Epithelial cell of esophagus (primary cell): ENCODE results near the gene RPS6KB2.
A peak's percentile ranks its signal among the peaks of the same experiment; 100 is the strongest.

Experiments
- DNase-seq: peaks from one replicate; pipeline ENCODE4 v3.0.0; 2010; ENCODE audit warnings: low read depth
- H3K4me3 ChIP-seq: 2 replicates; pipeline ENCODE4 v1.5.1; 2011; ENCODE audit warnings: mild to moderate bottlenecking, low read length, control low read depth
- CTCF ChIP-seq: IDR thresholded peaks from 2 replicates; pipeline ENCODE4 v1.5.1; 2011; ENCODE audit warnings: low read depth, mild to moderate bottlenecking, low read length, control low read depth, inconsistent platforms; ENCODE audit not compliant: insufficient read depth; ENCODE audit errors: missing control alignments

The RPS6KB2 gene

GRCh38 chr11:67466962-67467771 is 38.9 kb downstream of the RPS6KB2 start:
- DNase-seq, result no peak
- peak overlapping the region; percentile 62 for H3K4me3 ChIP-seq
- TF ChIP-seq CTCF, result no peak

GRCh38 chr11:67468056-67468455 is 39.8 kb downstream of the RPS6KB2 start:
- TF ChIP-seq CTCF, result no peak
- peak overlapping the region; percentile 62 for H3K4me3 ChIP-seq
- DNase-seq, result peak; percentile 95

GRCh38 chr11:67468456-67468758 is 40.1 kb downstream of the RPS6KB2 start:
- no peak for DNase-seq
- peak overlapping the region; percentile 62 for H3K4me3 ChIP-seq
- TF ChIP-seq CTCF, result no peak

DNA sequence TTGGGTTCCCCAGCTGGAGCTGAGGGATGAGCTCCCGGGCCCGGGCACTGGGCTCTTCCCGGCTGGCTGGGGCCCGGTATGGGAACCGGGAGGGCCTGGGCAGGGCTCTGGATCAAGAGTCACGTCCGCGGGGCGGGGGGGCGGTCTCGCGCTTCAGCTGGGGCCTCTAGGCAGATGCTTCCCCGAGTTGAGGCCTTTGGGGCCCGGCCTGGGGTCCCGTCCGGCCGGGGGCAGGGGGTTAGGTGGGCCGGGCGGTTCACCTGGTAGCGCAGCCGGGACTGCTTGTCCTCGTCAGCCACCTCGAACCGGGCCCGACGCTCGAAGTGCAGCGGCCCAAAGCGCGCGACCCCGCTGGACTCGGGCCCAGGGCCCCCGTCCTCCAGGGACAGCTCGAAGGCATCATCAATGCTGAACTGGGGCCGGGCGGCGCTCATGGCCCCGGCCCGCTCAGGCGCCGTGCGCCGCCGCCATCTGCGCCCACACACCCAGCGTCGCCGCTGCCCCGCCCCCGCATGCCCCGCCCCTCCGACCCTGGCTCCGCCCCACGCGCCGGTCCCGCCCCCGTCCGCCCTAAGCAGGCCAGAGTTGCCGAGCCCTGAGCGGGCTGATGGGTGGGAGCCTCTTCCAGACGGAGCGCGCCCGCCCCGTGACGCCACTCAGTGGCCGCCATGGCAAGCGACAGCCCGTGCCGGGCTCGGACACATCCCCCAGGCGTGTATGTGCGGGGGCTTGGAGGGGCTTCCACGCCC is 40.6 kb downstream of the RPS6KB2 start, which contains the start of gene TMEM134:
Gene TMEM134 (minus strand): TSS at position 493 of the 749 bp plus-strand sequence. CDS start 59 bp downstream, at position 434.
- DNase-seq, result peak; percentile 94
- peak; percentile 37 for TF ChIP-seq CTCF

DNA sequence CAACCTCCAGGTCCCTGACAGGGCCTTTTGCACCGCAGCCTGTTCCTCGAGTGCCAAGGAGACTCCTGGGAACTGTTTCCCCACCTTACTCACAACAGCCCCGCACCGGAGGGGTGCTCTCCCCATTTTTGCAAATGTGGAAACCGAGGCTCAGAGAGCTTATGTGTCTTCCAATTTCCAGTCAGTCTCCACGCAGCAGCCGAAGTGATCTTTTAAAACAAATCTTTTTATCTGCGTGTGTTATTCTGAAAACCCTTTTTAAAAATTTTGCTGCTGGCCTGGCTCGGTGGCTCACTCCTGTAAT is 41.2 kb downstream of the RPS6KB2 start:
- no peak for TF ChIP-seq CTCF
- H3K4me3 ChIP-seq, result peak overlapping the region; percentile 51
- DNase-seq, result no peak

More for the DNA sequence above, 40.6 kb downstream of the RPS6KB2 start, which contains the start of gene TMEM134:
- H3K4me3 ChIP-seq, result peak within 1 kb of the TSS; percentile 62

GRCh38 chr11:67470337-67471002 is 42.2 kb downstream of the RPS6KB2 start:
- no peak overlapping the region for H3K4me3 ChIP-seq
- TF ChIP-seq CTCF, result no peak
- no peak for DNase-seq
